ENCODE results near the gene PTPRA. TPM values are rescaled to one million over a fixed set of nuclear protein-coding genes. Genes with fewer than 3 reads are reported as not detected.
"Not testable (repeated sequence)": the region's sequence is repeated elsewhere in the genome, so short reads cannot be mapped to it uniquely, and the experiment has no call there.

Gene PTPRA
- total RNA-seq, 4 donors from 2014 or later: 55.0 to 78.0 (median 68.2) TPM

GRCh38 chr20:3000852-3001523, 127.7 kb downstream of the PTPRA start:
- TF ChIP-seq CTCF (IDR thresholded peaks at IDR 0.05): no peak
- no peak for DNase-seq (ENCODE audit: low spot score)
- peak; percentile 75 for ATAC-seq (ENCODE audit: low FRiP score)

- DNase-seq (ENCODE audit: low spot score) (no peak), ATAC-seq (ENCODE audit: low FRiP score) (no peak)
- no peak for TF ChIP-seq CTCF (IDR thresholded peaks at IDR 0.05)
Observed at GRCh38 chr20:3003416-3003815, 130.1 kb downstream of the PTPRA start.

GRCh38 chr20:3010985-3011723, 137.9 kb downstream of the PTPRA start:
- TF ChIP-seq CTCF (IDR thresholded peaks at IDR 0.05): no peak
- ATAC-seq (ENCODE audit: low FRiP score) (peak; percentile 70), DNase-seq (ENCODE audit: low spot score) (no peak)

GRCh38 chr20:3011752-3012151, 138.5 kb downstream of the PTPRA start:
- no peak for TF ChIP-seq CTCF (IDR thresholded peaks at IDR 0.05)
- DNase-seq (ENCODE audit: low spot score) (no peak), ATAC-seq (ENCODE audit: low FRiP score) (peak; percentile 15)

GRCh38 chr20:3013771-3014170, 140.5 kb downstream of the PTPRA start:
- no peak for TF ChIP-seq CTCF (IDR thresholded peaks at IDR 0.05)
- DNase-seq (ENCODE audit: low spot score) (no peak), ATAC-seq (ENCODE audit: low FRiP score) (no peak)

- no peak for TF ChIP-seq CTCF (IDR thresholded peaks at IDR 0.05)
Observed at GRCh38 chr20:3014179-3014578, 140.9 kb downstream of the PTPRA start.

GRCh38 chr20:3014662-3015061, 141.4 kb downstream of the PTPRA start:
- DNase-seq (ENCODE audit: low spot score) (no peak), ATAC-seq (ENCODE audit: low FRiP score) (no peak)
- no peak for TF ChIP-seq CTCF (IDR thresholded peaks at IDR 0.05)

More at GRCh38 chr20:3014179-3014578, 140.9 kb downstream of the PTPRA start:
- ATAC-seq (ENCODE audit: low FRiP score) (no peak), DNase-seq (ENCODE audit: low spot score) (no peak)

GRCh38 chr20:3015302-3015701, 142.0 kb downstream of the PTPRA start:
- not testable (repeated sequence) for DNase-seq (ENCODE audit: low spot score); ATAC-seq (ENCODE audit: low FRiP score)
